ENCODE measurements around the gene RNPS1. TPM values are rescaled to one million over a fixed set of nuclear protein-coding genes. Genes with fewer than 3 reads are reported as not detected.

The RNPS1 gene, protein sequence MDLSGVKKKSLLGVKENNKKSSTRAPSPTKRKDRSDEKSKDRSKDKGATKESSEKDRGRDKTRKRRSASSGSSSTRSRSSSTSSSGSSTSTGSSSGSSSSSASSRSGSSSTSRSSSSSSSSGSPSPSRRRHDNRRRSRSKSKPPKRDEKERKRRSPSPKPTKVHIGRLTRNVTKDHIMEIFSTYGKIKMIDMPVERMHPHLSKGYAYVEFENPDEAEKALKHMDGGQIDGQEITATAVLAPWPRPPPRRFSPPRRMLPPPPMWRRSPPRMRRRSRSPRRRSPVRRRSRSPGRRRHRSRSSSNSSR
- 100 to 1,000 TPM; 136 to 250 (median 220) TPM for total RNA-seq
- 100 to 1,000 TPM; 199 to 293 TPM for polyA plus RNA-seq
- total RNA-seq, result 143 reads per million, percentile 90 among the genes with 10 or more reads in this experiment

- peaks cover 15 to 42% (median 35%) of the 10 kb centered on the region in 7 donors for H3K4me1 Mint-ChIP-seq
These were observed at the start of gene RNPS1 for GRCh38 chr16:2267913-2268666. Gene RNPS1, minus strand, starts transcription at chr16:2268126. Its CDS starts 3,483 bp downstream, at chr16:2264643.

DNA sequence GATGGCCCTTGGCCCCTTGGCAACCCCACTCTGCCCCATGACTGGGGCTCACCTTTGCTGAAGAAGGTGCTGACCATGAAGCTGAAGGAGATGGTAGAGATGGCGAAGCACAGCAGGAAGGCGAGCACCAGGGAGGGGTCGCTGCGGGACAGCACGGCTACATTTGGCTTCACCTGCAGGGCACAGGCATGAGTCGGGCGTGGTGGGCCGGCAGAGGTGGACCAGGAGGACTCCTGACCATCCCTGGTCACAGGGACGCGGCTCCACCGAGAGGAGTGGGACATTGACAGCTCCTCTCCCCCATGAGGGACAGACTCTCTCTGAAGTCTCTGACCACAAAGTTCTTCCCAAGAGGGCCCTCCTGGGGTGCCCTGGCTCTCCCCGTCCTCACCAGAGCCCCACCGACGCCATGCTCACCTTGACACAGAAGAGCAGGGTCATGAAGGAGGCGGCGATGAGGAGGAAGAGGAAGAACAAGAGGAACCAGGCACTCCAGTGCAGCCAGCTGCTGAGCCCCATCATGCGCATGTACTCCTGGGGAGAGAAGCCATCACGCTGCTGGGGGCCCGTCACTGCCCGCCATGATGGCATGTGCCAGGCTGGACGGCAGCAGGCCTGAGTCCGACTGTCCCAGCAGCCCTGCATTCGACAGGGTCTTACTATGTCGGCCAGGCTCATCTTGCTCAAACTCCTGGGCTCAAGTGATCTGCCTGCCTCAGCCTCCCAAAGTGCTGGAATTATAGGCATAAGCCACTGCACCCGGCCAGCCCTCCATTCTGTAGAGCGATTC is 49.5 kb upstream of the RNPS1 start:
- ChIA-PET POLR2A (no interaction called here), CTCF (no interaction called here)
- Mint-ChIP-seq H3K4me1 (no peaks in the 10 kb centered on the region), H3K27ac (no peak overlapping the region), H3K27me3 (no peaks in the 10 kb centered on the region), H3K36me3 (peaks cover 0 to 17% (median 5%) of the 10 kb centered on the region in 5 donors), H3K9me3 (no peaks in the 10 kb centered on the region), H3K4me3 (no peak overlapping the region)
- Histone ChIP-seq H3K9me3 (ENCODE audit: control insufficient read depth in 2 of 3, low read length in 3 of 3) (no peaks in the 10 kb centered on the region), H3K27me3 (ENCODE audit: control insufficient read depth in 2 of 2, insufficient read depth in 2 of 2, low read length in 2 of 2) (no peaks in the 10 kb centered on the region), H3K4me3 (ENCODE audit: low read length) (no peak overlapping the region), H3K4me1 (ENCODE audit: control insufficient read depth in 2 of 2, insufficient read depth in 2 of 2, low read length in 2 of 2) (no peaks in the 10 kb centered on the region), H3K27ac (ENCODE audit: low read depth, low read length) (no peak overlapping the region), H3K36me3 (ENCODE audit: control insufficient read depth in 2 of 3, insufficient read depth in 3 of 3, low read length in 3 of 3) (peaks cover 0 to 6% (median 0%) of the 10 kb centered on the region in 3 experiments)
- intact Hi-C loops (cut with micrococcal nuclease), result no loop called here
- ATAC-seq (no peak), DNase-seq (no peak)

More at GRCh38 chr16:2267913-2268666, at the start of gene RNPS1:
- H3K4me3 Mint-ChIP-seq, result peak within 1 kb of the TSS; percentile 93 to 98 (median 95)
- H3K9me3 Mint-ChIP-seq, result peaks cover 0 to 3% (median 0%) of the 10 kb centered on the region in 11 donors
- Histone ChIP-seq H3K4me1 (ENCODE audit: control insufficient read depth in 2 of 2, insufficient read depth in 2 of 2, low read length in 2 of 2) (peaks cover 13 to 15% of the 10 kb centered on the region in 2 donors), H3K9me3 (ENCODE audit: control insufficient read depth in 2 of 3, low read length in 3 of 3) (no peaks in the 10 kb centered on the region), H3K27me3 (ENCODE audit: control insufficient read depth in 2 of 2, insufficient read depth in 2 of 2, low read length in 2 of 2) (no peaks in the 10 kb centered on the region), H3K36me3 (ENCODE audit: control insufficient read depth in 2 of 3, insufficient read depth in 3 of 3, low read length in 3 of 3) (peaks cover 0 to 24% (median 8%) of the 10 kb centered on the region in 3 experiments), H3K27ac (ENCODE audit: low read depth, low read length) (peak within 1 kb of the TSS; percentile 91), H3K4me3 (ENCODE audit: low read length) (peak within 1 kb of the TSS; percentile 99)
- H3K27me3 Mint-ChIP-seq, result peaks cover 0 to 2% (median 0%) of the 10 kb centered on the region in 5 donors
- peak within 1 kb of the TSS; percentile 95 to 99 (median 98) for H3K27ac Mint-ChIP-seq
- peak; percentile 93 to 98 (median 96) for DNase-seq
- peak; percentile 92 for ATAC-seq
- peaks cover 0 to 7% (median 6%) of the 10 kb centered on the region in 5 donors for H3K36me3 Mint-ChIP-seq
- ChIA-PET POLR2A (interaction anchor here (0.6 to 2.3 kb wide), 13 partner anchors 11 to 605 kb away, joined by 3 to 9 read pairs (median 4); partner anchors contain the start of genes ECI1, NTHL1, PGP and TRAF7), CTCF (no interaction called here)
- intact Hi-C loops (cut with micrococcal nuclease), result loop anchor here (1.0 to 10.0 kb wide), 19 partner anchors 17 to 656 kb away; partner anchors contain the start of genes ABCA3 (in 2 of the 2), ATP6V0C (in 2 of the 2), CCNF (in 2 of the 2) and E4F1 (in 2 of the 2)

DNA sequence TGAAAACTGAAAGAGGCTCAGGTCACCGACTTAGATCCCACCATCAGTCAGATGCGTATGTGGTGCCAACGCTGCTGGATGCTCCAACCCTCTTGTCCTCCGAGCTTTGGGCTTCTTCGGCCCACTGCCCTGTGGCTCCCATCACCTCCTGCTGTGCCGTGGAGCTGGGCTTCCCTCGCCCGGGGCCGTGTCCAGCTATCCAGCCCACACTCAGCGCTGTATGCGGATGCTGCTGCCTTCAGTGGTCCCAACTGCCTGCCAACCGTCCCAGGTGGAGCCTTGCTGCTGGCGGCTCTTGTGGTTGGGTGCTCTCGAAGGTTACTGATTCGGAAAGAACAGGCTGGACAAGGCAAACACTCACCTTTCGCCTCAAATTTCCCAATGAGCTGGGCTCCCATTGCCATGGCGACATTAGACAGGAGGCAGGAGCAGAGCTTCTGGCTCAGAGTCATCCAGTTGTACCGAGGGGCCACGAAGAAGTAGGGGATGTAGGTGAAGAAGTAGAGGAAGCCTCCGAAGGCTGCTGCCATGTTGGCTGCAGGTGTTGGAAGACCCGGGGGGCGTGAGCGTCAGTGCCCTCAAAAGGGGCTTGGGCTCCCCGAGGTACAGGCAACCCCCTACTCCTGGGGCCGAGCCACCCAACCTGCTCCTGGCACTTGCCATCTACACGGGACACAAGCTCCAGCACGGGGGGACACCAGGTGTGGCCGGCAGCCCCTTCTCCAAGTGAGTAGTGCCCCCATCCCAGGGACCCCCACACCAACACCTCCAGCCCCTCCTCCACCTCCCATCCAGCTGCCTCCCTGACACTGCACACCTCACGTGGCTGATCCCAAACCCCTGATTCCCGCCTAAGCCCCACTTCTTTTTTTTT is 40.4 kb upstream of the RNPS1 start:
- Mint-ChIP-seq H3K9me3 (no peaks in the 10 kb centered on the region), H3K4me1 (peaks cover 0 to 1% (median 0%) of the 10 kb centered on the region in 7 donors), H3K27me3 (no peaks in the 10 kb centered on the region), H3K36me3 (peaks cover 0 to 3% (median 0%) of the 10 kb centered on the region in 5 donors), H3K4me3 (no peak overlapping the region), H3K27ac (no peak overlapping the region)
- no peak for DNase-seq
- intact Hi-C loops (cut with micrococcal nuclease), result no loop called here
- no peak overlapping the region for H3K27ac ChIP-seq (ENCODE audit: low read depth, low read length)
- H3K4me3 ChIP-seq (ENCODE audit: low read length), result no peak overlapping the region
- no peak for ATAC-seq
- no peaks in the 10 kb centered on the region for H3K36me3 ChIP-seq (ENCODE audit: control insufficient read depth in 2 of 3, insufficient read depth in 3 of 3, low read length in 3 of 3)
- H3K4me1 ChIP-seq (ENCODE audit: control insufficient read depth in 2 of 2, insufficient read depth in 2 of 2, low read length in 2 of 2), result no peaks in the 10 kb centered on the region
- H3K27me3 ChIP-seq (ENCODE audit: control insufficient read depth in 2 of 2, insufficient read depth in 2 of 2, low read length in 2 of 2), result no peaks in the 10 kb centered on the region
- POLR2A ChIA-PET, result no interaction called here
- no peaks in the 10 kb centered on the region for H3K9me3 ChIP-seq (ENCODE audit: control insufficient read depth in 2 of 3, low read length in 3 of 3)
- CTCF ChIA-PET, result no interaction called here

GRCh38 chr16:2299915-2300192 is 31.9 kb upstream of the RNPS1 start:
- no peaks in the 10 kb centered on the region for H3K36me3 Mint-ChIP-seq
- H3K4me1 Mint-ChIP-seq, result peaks cover 0 to 6% (median 0%) of the 10 kb centered on the region in 7 donors
- no peak overlapping the region for H3K4me3 ChIP-seq (ENCODE audit: low read length)
- no peaks in the 10 kb centered on the region for H3K9me3 ChIP-seq (ENCODE audit: control insufficient read depth in 2 of 3, low read length in 3 of 3)
- POLR2A ChIA-PET, result no interaction called here
- no peak overlapping the region for H3K27ac ChIP-seq (ENCODE audit: low read depth, low read length)
- CTCF ChIA-PET, result no interaction called here
- no peak for DNase-seq
- no peaks in the 10 kb centered on the region for H3K36me3 ChIP-seq (ENCODE audit: control insufficient read depth in 2 of 3, insufficient read depth in 3 of 3, low read length in 3 of 3)
- no peak for ATAC-seq
- H3K4me3 Mint-ChIP-seq, result no peak overlapping the region
- no peaks in the 10 kb centered on the region for H3K4me1 ChIP-seq (ENCODE audit: control insufficient read depth in 2 of 2, insufficient read depth in 2 of 2, low read length in 2 of 2)
- no peaks in the 10 kb centered on the region for H3K9me3 Mint-ChIP-seq
- H3K27me3 Mint-ChIP-seq, result no peaks in the 10 kb centered on the region
- intact Hi-C loops (cut with micrococcal nuclease), result no loop called here
- H3K27ac Mint-ChIP-seq, result no peak overlapping the region
- H3K27me3 ChIP-seq (ENCODE audit: control insufficient read depth in 2 of 2, insufficient read depth in 2 of 2, low read length in 2 of 2), result no peaks in the 10 kb centered on the region

- ATAC-seq (no peak), DNase-seq (no peak)
- H3K9me3 Mint-ChIP-seq, result no peaks in the 10 kb centered on the region
- no peak overlapping the region for H3K27ac Mint-ChIP-seq
- CTCF ChIA-PET, result no interaction called here
- no peaks in the 10 kb centered on the region for H3K27me3 Mint-ChIP-seq
- no peaks in the 10 kb centered on the region for H3K36me3 ChIP-seq (ENCODE audit: control insufficient read depth in 2 of 3, insufficient read depth in 3 of 3, low read length in 3 of 3)
- H3K27me3 ChIP-seq (ENCODE audit: control insufficient read depth in 2 of 2, insufficient read depth in 2 of 2, low read length in 2 of 2), result no peaks in the 10 kb centered on the region
- H3K4me3 Mint-ChIP-seq, result no peak overlapping the region
- no peaks in the 10 kb centered on the region for H3K9me3 ChIP-seq (ENCODE audit: control insufficient read depth in 2 of 3, low read length in 3 of 3)
- H3K4me1 Mint-ChIP-seq, result peaks cover 0 to 6% (median 0%) of the 10 kb centered on the region in 7 donors
- POLR2A ChIA-PET, result interaction anchor here (0.9 kb wide), 1 partner anchor 9 kb away, joined by 3 read pairs; no protein-coding TSS in a partner anchor
- H3K36me3 Mint-ChIP-seq, result no peaks in the 10 kb centered on the region
- intact Hi-C loops (cut with micrococcal nuclease), result no loop called here
- H3K4me3 ChIP-seq (ENCODE audit: low read length), result no peak overlapping the region
- no peaks in the 10 kb centered on the region for H3K4me1 ChIP-seq (ENCODE audit: control insufficient read depth in 2 of 2, insufficient read depth in 2 of 2, low read length in 2 of 2)
- H3K27ac ChIP-seq (ENCODE audit: low read depth, low read length), result no peak overlapping the region
These were observed 31.4 kb upstream of the RNPS1 start for GRCh38 chr16:2299121-2299914.

Measured in naive thymus-derived CD4-positive, alpha-beta T cell (primary cell).